ENCODE measurements around the gene CSF1. TPM values are rescaled to one million over a fixed set of nuclear protein-coding genes. Genes with fewer than 3 reads are reported as not detected.
A peak's percentile ranks its signal among the peaks of the same experiment; 100 is the strongest.

The CSF1 gene
- total and polyA plus RNA-seq, 12 donors: 3.8 to 295 (median 88.5) TPM

DNA sequence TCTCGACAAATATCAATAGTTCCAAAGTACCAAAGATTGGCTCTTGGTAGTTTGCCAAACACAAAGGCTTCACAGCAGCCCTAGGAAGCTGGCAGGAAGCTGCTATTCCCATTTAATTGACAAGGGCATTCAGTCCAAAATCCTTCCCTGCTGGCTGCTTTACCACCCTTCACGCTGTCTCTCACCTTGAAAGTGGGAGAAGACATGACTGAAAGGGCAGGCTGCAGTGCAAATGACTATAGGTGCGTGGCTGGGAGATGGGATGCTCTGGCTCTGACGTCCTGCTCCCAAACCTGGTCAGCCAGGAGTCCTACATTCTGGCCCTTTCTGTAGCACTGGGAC, 3.8 kb upstream of the CSF1 start:
- Histone ChIP-seq H3K36me3 (replicated peaks in 1 of 2) (no peaks in the 10 kb centered on the region), H3K27ac (no peak overlapping the region), H3K27me3 (no peaks in the 10 kb centered on the region), H3K4me3 (no peak overlapping the region), H3K9me3 (replicated peaks in 1 of 3) (no peaks in the 10 kb centered on the region), H3K4me1 (replicated peaks in 1 of 2) (peaks cover 5 to 21% of the 10 kb centered on the region in 2 donors)
- 71 to 86% (median 74%) methylated on average over 4 of the region's 4 CpGs for WGBS, 4 donors
- intact Hi-C loops (cut with DNase I): loop anchor here in 1 of 2 donors (10.0 kb wide), 1 partner anchor 72 kb away; no protein-coding TSS in a partner anchor
- no peak for TF ChIP-seq POLR2A (IDR thresholded peaks at IDR 0.05)
- TF ChIP-seq, protein P1, sequence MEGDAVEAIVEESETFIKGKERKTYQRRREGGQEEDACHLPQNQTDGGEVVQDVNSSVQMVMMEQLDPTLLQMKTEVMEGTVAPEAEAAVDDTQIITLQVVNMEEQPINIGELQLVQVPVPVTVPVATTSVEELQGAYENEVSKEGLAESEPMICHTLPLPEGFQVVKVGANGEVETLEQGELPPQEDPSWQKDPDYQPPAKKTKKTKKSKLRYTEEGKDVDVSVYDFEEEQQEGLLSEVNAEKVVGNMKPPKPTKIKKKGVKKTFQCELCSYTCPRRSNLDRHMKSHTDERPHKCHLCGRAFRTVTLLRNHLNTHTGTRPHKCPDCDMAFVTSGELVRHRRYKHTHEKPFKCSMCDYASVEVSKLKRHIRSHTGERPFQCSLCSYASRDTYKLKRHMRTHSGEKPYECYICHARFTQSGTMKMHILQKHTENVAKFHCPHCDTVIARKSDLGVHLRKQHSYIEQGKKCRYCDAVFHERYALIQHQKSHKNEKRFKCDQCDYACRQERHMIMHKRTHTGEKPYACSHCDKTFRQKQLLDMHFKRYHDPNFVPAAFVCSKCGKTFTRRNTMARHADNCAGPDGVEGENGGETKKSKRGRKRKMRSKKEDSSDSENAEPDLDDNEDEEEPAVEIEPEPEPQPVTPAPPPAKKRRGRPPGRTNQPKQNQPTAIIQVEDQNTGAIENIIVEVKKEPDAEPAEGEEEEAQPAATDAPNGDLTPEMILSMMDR (IDR thresholded peaks at IDR 0.05): no peak
- no peak for DNase-seq

DNA sequence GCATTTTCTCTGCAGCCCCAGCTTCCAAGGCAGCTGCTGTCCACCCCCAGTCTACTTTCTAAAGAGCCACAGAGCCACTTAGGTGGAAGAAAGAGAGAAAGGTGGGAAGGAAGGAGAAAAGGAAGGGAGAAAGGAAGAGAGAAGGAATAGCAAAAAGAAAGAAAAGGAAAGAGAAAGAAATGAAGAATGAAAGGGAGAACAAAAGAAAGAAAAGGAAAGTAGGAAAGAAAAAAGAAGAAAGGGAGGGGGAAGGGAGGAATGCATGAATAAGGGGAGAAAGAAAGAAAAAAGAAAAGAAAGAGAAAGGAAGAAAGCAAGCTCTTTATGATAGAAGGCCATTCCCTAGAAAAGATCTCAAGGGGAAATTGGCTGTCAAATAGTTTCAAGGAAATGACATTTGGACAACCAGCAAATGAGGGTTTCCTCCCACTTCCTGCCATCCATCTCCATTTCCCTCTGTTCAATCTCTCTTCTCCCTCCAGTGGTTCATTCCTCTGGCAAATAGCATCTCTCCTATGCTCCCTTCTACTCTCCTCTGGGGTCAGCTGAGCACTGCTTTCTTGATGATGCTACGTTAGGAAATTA, 3.4 kb upstream of the CSF1 start:
- DNase-seq: no peak
- Histone ChIP-seq H3K4me3 (no peak overlapping the region), H3K9me3 (replicated peaks in 1 of 3) (no peaks in the 10 kb centered on the region), H3K4me1 (replicated peaks in 1 of 2) (peaks cover 7 to 21% of the 10 kb centered on the region in 2 donors), H3K27me3 (no peaks in the 10 kb centered on the region), H3K27ac (no peak overlapping the region), H3K36me3 (replicated peaks in 1 of 2) (no peaks in the 10 kb centered on the region)
- TF ChIP-seq, protein P1 (IDR thresholded peaks at IDR 0.05): no peak
- no peak for TF ChIP-seq POLR2A (IDR thresholded peaks at IDR 0.05)
- intact Hi-C loops (cut with DNase I): loop anchor here in 1 of 2 donors (10.0 kb wide), 1 partner anchor 72 kb away; no protein-coding TSS in a partner anchor
- WGBS, 4 donors: 90 to 96% (median 93%) methylated on average over 1 of the region's 1 CpG

DNA sequence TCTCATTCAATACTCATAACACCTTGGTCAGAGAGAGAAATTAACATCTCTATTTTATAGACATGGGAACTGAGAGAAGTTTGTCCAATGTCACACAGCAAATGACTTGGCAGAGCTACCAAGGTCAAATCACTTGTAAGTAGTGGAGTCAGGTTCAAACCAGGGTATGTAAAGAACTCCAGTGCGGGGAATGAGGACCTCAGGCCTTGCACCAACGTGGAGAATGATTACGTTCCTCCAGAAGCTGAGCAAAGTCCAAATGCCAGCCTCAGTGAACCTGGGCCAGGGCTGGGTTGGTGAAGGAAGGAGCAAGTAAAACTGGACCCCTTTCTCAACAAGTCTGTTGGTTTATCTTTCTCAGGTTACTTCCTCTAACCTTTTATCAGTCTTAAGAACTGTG, 1.8 kb upstream of the CSF1 start:
- peaks cover 23 to 34% of the 10 kb centered on the region in 2 donors for H3K4me1 ChIP-seq (replicated peaks in 1 of 2)
- H3K9me3 ChIP-seq (replicated peaks in 1 of 3): no peaks in the 10 kb centered on the region

DNA sequence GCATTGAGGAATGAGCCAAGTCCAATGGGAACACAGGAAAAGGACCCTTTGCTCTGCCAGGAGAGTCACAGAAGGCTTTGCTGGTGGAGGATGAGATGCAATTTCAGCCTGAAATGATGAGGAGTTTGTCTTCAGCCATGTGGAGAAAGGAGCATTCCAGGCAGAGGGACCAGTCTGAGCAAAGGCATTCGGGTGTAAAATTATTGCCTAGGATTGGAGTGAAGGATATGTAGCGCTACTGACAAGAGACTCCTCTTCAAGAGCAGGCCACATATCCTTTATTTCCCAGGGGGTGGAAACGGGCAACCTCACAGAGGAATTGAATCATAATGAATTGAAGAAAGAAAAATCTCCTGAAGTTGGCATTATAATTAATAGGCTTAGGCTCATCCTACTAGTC, 1.1 kb upstream of the CSF1 start:
- Histone ChIP-seq H3K4me1 (replicated peaks in 1 of 2) (peaks cover 30 to 41% of the 10 kb centered on the region in 2 donors), H3K9me3 (replicated peaks in 1 of 3) (no peaks in the 10 kb centered on the region), H3K4me3 (no peak overlapping the region), H3K27ac (peak overlapping the region in 2 of 5 donors; percentile 78 to 83), H3K27me3 (no peaks in the 10 kb centered on the region), H3K36me3 (replicated peaks in 1 of 2) (peaks cover 0 to 7% of the 10 kb centered on the region in 2 donors)
- WGBS, 4 donors: 71 to 81% (median 76%) methylated on average over 3 of the region's 3 CpGs
- intact Hi-C loops (cut with DNase I): loop anchor here in 1 of 2 donors (10.0 kb wide), 1 partner anchor 75 kb away; no protein-coding TSS in a partner anchor
- no peak for DNase-seq
- TF ChIP-seq, protein P1 (IDR thresholded peaks at IDR 0.05): no peak
- no peak for TF ChIP-seq POLR2A (IDR thresholded peaks at IDR 0.05)

More for the DNA sequence above, 1.8 kb upstream of the CSF1 start:
- H3K27ac ChIP-seq: no peak overlapping the region
- TF ChIP-seq, protein P1 (IDR thresholded peaks at IDR 0.05): no peak
- TF ChIP-seq POLR2A (IDR thresholded peaks at IDR 0.05): no peak
- H3K27me3 ChIP-seq: no peaks in the 10 kb centered on the region
- no peak overlapping the region for H3K4me3 ChIP-seq
- intact Hi-C loops (cut with DNase I): loop anchor here in 1 of 2 donors (10.0 kb wide), 1 partner anchor 74 kb away; no protein-coding TSS in a partner anchor
- 67 to 86% (median 72%) methylated on average over 3 of the region's 3 CpGs for WGBS, 4 donors
- no peak for DNase-seq
- no peaks in the 10 kb centered on the region for H3K36me3 ChIP-seq (replicated peaks in 1 of 2)
